HG03354 (cell line): ENCODE results near the gene MTHFD1L.

Experiments used
- ATAC-seq: cut with Tn5 transposase; IDR thresholded peaks from one replicate; pipeline ENCODE4 v1.9.1; 2021; ENCODE audit warnings: mild to moderate bottlenecking; ENCODE audit not compliant: unreplicated experiment, poor library complexity, severe bottlenecking

Gene MTHFD1L

DNA sequence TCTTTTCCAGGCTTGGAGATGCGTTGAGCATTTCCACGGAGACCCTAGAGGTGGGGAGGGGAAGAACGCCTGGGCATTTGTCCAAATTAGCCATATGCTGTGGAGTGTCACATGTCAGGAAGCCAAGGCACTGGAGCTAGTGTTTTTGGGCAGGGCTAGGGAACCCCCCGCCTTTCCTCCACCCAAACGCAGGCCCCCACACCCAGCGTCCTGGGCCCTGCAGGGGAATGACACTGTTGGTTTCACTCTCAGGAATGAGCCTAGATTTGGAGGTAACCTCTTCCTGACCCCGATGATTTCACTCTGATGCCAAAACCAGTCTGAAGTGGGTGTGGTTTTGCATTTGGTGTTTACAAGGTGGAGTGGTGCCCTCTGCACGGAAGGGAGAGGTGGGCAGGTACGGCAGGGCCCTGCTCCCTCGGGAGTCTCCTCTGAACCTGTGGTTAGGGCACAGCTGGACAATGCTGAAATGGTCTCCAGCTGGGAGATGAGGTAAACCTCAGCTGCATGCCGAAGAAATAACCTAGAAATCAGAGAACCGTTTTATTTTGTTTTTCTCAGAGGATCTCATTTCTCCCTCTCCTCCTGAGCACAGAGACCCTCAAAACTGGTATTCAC, 29.5 kb downstream of the MTHFD1L start:
- ATAC-seq, result peak; percentile 62

DNA sequence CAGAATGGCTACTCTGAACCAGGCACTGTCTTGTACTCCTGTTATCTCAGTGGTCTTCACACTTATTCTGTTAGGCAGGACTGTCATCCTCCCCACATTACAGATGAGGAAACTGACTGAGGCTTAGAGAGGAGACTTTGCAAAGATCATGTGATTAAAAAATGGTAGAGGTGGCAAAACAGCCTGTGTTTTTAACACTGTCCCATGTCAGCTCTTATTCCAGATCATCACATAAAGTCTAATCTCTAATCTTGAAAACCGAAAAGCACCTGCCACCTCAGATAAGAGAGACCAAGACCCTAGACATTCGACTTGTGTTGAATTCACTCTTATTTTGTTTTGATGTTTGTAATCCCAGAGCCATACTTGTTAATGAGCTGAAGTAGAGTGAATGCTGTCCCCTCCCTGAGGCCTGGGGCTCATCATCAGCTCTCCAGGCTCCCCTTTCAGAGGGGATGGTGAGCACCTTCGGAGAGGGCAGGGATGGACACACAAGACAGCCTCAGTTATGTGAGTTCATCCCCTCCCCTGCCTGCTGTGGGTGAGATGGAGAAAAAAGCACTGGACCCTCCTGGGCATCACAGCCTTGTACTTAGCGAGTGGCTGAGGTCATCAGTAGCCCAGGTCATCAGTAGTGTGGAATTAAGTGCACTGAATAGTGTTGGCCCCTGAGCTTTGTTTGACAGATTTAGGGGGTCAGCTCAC, 30.6 kb downstream of the MTHFD1L start:
- no peak for ATAC-seq

DNA sequence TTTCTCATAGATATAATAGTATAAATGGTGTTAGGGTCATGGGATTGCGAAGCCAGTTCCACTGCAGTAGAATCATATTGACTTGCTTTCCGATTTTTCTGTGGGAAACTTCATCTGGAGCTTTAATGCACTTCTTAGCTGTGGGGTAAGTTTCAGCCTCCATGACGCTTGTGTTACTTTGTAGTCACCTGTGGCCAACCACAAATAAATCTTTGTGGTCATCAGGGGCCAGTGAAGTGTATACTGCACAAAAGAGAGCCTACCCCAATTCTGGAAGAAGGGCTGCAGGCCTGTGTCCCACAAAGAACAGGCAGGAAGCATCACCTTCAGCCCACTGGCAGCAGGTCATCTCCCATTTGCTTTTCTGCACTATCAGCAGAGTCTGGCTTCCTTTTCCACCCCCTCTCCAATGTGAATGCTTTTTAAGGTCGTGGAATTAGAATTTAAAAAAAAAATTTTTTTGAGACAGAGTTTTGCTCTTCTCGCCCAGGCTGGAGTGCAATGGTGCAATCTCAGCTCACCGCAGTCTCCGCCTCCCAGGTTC, 32.0 kb downstream of the MTHFD1L start:
- peak; percentile 54 for ATAC-seq

DNA sequence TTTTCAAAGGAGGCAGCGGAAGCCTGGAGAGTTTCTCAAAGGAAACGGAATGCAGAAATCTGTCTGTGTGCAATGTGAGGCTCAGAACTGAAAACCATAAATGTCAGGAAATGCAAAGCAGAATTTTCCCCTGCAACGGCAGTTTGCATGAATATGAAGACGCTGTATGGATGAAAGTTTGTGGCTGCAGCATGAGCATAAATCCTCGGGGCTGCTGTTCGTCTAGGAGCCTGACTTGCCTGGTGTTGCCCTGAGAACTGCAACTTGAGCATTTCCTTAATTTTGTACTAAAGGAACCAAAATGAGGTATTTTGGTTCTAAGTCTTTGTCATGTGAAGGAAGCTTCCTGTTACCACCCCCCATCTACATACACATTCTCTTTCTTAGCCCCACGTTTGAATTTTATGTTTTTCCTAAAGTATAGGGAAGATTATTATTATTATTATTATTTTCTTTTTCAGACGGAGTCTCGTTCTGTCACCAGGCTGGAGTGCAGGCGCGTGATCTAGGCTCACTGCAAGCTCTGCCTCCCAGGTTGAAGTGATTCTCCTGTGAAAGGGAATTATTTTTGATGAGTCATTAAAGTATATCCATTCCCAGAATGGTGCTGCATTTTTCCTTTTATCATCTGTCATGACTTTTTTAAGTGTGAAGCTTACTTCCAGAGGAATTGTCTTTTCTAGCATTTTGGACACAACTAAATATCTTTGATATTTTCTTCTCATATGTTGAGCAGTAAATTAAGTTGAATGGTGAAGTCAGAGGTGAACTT, 33.1 kb downstream of the MTHFD1L start:
- ATAC-seq, result no peak

DNA sequence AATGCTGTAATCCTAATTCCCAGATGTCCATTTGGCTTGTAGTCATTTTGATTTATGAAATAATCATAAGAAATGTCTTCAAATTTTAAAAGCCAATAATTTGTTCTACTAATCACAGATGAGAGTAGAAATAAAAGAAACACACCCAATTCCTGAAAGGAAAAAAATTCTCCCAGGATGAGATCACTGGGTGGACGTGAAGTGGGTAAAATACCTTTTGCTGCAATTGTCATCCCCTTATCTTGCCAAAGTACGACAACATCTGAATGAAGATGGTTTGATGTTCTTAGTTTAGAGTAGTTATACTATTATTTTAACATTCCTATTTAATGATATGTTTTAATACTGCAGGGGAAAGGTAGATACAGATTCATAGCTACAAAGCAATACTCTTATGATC, 33.7 kb downstream of the MTHFD1L start:
- no peak for ATAC-seq

DNA sequence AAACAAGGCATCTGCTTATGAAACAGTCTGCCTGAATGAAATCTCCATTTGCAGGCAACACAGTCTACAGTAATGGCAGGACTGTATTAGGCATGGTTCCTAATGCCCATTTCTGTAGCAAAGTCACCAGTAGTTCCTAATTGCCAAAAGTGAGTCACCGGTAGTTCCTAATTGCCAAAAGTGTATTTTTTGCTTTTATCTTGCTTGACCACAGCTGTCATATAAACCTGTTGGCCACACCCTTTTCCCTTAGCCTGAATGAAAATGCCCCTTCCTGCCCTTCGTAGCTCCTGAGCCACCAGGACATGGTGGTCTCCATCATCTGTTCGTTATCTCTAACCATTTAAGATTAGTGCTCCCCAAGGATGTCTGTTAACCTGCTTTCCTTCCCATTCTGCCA, 34.5 kb downstream of the MTHFD1L start:
- no peak for ATAC-seq

DNA sequence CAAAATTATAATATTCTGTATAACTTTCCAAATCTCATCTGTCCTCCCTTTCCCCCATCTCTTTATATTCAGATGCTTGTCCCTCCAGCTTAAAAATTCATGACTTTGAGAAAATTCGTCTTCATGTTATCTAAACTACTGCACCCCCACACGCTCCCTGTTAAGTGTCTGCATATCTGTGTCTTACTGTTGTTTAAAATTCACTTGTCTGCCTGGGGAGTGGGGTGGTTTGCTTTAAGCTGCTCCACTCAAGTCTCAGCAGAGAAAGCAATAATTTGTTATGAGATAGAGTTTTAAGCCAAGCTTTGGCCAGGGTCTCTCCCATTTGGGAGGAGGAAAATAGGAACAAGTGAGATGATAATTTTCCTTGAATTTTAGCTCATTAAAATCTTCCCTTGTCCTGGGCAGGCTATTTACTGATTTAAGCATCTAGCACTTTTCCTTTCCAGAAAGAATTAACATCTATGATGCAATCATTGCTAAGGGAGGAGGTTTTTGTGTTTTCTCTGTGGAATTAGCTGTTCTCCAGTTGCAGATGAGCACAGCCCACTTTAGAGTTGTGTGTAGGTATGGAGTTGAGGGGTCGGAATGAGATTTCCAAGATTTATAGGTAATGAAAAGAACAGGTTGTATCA, 36.8 kb downstream of the MTHFD1L start:
- ATAC-seq, result no peak

DNA sequence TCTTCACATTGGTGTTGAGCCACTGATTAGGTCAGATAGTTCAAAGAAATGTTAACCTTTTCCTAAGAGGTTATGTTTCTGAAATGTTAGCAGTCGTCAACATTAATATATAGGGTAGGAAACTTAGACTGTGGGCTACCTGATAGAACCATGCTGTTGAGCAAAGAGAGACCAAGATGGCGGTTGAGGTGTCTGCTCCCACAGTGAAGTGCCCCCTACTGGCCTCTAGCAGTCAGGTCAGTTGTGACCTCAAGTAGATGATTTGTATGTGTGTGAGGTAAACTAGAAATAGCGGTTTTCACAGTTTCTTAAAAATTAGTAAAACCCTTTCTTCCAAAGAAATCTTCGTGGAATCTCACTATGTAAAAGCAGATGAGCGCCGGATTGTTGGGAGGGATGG, 40.3 kb downstream of the MTHFD1L start:
- ATAC-seq, result no peak

DNA sequence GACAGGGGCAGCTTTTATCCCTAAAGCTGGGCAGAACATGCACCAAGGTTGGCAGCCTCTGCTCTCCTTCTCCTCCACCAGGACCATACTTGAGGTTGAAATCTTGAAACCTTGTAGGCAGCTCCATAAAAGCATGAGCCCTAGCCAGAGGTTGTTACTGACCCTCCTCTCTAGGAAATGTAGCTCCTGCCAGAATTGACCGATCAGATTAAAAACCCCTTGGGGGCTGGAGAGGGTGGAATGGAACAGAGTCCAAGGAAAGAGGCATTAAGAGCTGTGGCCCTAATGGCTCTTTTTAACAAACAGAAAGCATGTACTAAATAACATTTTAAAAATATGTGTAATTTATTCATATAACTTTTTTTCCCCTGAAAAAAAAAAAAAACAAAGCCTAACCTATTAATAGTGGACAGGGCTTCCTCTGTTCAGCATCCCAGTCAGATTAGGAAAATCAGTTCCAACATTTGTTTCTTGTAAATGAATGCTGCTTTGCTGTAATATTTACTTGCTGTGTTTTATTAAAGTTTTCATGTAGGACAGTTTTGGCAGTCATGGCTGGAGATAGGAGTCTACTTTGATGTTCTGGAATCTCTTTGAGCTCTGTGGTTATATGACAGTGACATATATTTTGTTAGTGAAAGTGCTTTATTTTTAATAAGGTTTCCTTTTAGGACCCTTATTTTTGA, 41.3 kb downstream of the MTHFD1L start:
- ATAC-seq, result no peak

DNA sequence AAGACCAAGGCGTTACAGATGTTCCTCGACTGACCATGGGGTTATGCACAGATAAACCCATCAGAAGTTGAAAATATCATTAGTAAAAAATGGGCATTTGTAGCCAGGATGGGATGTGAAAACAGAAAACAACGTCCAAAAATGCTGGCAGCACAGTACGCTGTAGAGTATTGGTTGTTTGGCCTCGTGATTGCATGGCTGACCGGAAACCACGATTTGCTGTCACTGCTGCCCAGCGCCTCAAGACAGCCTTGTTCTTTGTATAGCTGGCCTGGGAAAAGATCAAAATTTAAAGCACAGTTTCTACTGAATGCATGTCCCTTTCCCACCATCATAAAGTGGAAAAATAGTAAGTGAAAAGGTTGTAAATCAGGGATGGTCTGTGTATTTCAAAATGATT, 41.9 kb downstream of the MTHFD1L start:
- no peak for ATAC-seq

DNA sequence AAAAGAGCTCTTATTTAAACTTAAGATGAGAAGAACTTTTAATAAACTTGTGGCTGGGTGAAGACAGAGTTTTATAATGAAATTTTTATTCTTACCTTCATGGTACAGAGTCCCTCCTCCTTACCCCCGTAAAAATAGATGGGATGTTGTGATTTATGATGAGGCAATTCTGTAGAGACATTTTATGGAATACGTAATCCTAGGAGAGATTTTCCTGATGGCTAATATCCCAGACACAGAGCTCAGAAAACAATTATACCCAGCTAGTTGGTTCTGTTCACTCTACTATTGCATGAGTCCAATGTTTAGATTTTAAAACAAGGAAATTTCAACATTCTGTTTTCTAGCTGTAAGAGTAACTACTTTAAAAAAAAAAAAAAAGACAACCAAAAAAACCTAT, 43.4 kb downstream of the MTHFD1L start:
- ATAC-seq, result no peak

DNA sequence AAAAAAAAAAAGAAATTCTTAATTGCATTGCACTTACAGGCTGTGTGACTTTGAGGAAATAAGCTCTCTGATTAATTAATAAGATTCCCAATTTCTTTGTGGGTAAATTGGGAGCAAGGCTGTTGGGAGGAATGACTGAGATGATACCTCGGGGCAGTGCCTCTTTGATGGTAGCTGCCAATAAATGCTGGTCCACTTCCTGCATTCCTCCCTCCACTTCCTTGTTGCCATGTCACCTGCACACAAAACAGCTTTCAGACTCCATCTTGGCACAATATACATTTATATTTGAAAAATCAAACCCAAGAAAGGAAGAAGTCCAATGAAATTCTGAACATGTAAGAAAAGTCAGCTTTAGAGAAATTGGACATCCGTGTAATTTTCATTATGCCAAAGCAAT, 45.1 kb downstream of the MTHFD1L start:
- ATAC-seq, result no peak

DNA sequence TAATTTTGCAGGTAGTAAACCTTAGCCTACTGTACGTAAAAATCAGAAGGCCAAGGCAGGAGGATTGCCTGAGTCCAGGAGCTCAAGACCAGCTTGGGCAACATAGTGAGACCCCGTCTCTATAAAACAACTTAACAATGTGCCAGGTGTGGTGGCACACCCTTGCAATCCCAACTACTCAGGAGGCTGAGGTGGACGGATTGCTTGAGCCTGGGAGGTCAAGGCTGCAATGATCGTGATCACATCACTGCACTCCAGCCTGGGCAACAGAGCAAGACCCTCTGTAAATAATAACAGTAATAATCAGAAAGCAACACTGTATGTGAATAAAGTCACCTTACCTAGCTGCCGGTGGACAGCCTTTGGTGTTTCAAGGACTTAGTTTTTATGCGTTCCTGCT, 48.9 kb downstream of the MTHFD1L start:
- no peak for ATAC-seq

DNA sequence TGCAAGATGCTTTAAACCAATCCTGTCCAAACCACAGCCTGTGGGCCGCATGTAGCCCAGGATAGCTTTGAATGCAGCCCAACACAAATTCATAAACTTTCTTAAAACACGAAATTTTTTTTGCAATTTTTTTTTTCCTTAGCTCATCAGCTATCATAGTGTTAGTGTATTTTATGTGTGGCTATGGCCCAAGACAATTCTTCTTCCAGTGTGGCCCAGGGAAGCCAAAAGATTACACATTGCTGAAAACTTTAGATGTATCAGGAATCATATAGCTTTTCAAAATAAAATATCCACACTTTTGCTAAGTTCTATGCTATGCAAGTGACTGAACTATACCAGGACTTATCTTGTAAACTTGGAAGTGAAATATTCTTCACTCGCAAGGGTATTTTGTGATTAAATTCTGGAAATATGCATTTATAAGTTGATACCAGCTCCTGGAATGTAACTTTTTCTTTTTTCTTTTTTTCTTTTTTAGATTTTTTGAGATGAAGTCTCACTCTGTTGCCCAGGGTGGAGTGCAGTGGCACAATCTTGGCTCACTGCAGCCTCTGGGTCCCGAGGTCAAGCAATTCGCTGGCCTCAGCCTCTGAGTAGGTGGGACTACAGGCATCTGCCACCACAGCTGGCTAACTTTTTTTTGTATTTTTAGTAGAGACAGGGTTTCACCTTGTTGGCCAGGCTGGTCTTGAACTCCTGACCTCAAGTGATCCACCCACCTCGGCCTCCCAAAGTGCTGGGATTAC, 49.8 kb downstream of the MTHFD1L start:
- no peak for ATAC-seq

DNA sequence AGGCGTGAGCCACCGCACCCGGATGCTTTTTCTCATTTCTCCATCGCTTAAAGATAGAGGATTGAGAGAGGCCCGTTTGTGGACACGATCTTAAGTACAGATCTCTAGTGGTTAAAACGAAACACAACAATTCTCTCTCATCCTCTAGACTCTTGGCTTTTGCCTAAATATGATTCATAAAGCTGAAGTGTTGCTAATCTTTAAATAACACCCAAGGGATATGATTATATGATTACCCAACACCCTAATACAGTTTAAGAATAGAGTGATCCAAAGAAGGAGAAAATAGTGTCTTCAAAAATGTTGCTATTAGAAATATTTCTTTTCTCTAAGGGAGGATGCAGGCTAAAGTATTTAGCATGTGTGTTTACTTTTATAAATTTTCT, 50.4 kb downstream of the MTHFD1L start:
- ATAC-seq, result no peak

DNA sequence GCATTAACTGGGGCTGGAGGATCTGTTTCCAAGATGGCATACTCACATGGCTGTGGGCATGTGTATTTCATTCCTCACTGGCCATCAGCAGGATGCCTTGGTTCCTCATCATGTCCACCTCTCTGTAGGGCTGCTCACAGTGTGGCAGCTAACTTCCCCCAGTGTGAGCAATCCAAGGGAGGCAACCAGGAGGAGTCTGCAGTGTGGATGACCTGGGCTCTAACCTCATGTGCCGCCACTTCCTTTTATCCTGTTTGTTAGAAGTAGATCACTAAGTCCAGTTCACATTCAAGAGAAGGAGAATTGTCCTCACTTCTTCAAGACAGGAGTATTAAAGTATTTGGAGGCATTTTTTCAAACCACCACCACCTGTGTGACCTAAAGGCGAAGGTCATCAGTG, 54.4 kb downstream of the MTHFD1L start:
- ATAC-seq, result no peak

DNA sequence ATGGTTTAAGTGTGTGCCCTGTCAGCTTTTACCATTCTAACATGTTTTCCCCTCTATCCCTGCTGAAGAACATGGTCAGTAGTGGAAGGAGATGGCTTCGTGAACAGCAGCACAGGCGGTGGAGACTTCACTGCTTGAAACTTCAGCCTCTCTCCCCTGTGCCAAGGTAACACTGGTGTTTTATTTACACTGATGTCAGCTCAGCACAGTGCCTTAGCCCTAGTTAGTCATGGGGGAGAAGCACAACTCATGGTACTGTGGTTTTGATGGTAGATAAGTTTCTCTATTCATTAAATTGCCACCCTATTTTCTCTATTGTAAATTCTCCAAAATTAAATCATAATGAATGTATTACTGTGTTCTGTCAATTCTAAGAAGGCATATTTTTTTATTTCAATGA, 56.6 kb downstream of the MTHFD1L start:
- ATAC-seq, result no peak

DNA sequence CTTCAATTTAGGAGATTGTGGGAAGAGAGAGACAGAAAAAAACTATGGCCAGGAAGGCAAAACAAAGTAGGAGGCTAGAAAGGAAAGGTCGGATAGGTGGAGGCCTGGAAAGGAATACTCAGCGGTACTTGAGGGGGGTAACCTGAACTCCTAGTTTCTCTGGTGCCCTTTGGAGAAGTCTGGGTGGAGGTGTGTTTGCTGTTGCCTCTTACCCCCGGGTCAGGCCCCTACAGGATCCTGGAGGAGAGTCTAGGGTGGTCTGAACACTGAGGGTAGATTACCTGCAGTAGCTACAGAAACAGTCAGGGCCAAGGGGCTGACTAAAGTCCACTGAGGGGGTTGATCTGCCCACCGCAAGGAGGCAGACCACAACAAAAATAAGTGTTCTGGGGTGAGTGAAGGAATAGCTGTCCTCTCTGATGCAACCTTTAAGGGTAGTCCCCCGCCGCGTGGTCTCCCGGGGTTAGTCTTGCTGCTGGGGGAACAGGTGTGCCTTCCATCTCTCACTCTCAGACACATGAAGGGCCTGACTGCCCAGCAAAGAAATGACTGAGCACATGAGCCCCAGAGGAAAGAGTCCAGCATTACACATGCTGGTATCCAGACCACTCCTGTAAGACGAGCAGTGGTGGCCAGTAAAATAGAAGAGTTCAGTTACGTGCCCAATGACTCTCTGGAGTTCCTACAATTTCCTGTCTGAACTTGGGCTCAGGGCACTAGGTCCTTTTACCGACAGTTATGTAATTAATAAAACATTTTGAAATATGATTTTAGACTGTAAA, 59.5 kb downstream of the MTHFD1L start:
- ATAC-seq, result no peak

DNA sequence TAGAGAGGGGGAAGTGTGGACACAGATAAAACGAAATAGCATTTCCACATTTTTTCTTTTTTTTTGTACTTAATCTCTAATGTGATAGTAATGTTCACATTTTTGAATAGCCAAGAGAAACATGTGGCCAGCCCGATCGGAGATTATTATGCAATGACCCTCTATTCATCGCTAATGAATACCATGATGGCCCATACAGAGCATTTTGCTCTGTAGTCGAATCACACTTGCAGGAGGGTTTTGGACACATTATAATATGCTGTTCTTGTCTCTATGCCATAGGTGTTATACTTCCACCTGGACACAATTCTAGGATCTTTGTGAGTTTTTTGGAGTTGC, 60.1 kb downstream of the MTHFD1L start:
- ATAC-seq, result no peak
